ENCODE results near the gene ZNF646.

Gene ZNF646

DNA sequence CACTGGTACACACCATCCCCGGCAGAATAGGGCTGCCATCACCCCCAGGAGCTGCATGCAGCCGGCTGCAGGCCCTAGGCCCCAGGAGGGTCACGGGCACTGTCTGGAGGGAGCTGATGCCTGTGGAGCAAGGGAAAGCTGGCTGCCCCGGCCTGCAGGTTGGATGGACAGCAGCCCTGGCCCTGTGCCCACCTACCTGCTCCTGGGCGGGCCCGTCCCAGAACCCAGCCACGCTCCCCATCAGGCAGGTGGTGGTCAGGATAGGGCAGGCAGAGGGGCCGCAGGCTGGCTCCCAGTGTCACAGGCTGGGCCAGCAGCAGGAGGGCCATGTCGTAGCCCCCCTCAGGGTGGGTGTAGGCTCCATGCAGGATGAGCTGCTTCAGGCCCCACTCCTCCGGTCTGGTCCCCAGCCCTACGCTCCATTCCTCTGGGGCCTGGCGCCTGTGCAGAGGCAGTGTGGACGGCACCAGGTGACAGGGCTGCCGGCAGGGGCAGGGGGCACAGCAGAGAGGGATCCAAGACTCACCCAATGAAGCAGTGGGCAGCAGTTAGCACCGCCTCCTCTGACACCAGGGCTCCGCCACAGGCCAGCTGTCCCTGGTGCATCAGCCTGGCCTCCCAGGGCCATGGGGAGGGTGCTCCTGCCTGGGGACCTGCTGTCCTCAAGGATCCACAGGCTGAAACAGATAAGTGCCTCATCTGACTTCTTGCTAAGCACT lies 10.5 kb downstream of the ZNF646 start:
- H3K27me3 ChIP-seq (ENCODE audit: control insufficient read depth, low read length) = no peaks in the 10 kb centered on the region
- H3K9me3 ChIP-seq (ENCODE audit: control insufficient read depth, insufficient read depth, low read length) = no peaks in the 10 kb centered on the region
- H3K4me2 ChIP-seq (ENCODE audit: low read length) = no peak overlapping the region
- H3K4me1 ChIP-seq (ENCODE audit: control insufficient read depth, low read length) = peaks cover 3% of the 10 kb centered on the region; the same call in 1 of the 2 replicates
- 0 out of 2 replicates have a peak, but pooled peaks cover 4% of the 10 kb centered on the region for H4K20me1 ChIP-seq (ENCODE audit: control insufficient read depth, insufficient read depth, low read depth, low read length)
- TF ChIP-seq, protein P1, sequence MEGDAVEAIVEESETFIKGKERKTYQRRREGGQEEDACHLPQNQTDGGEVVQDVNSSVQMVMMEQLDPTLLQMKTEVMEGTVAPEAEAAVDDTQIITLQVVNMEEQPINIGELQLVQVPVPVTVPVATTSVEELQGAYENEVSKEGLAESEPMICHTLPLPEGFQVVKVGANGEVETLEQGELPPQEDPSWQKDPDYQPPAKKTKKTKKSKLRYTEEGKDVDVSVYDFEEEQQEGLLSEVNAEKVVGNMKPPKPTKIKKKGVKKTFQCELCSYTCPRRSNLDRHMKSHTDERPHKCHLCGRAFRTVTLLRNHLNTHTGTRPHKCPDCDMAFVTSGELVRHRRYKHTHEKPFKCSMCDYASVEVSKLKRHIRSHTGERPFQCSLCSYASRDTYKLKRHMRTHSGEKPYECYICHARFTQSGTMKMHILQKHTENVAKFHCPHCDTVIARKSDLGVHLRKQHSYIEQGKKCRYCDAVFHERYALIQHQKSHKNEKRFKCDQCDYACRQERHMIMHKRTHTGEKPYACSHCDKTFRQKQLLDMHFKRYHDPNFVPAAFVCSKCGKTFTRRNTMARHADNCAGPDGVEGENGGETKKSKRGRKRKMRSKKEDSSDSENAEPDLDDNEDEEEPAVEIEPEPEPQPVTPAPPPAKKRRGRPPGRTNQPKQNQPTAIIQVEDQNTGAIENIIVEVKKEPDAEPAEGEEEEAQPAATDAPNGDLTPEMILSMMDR (IDR thresholded peaks at IDR 0.05; ENCODE audit: low read depth, low read length, poor library complexity, severe bottlenecking) = no peak
- TF ChIP-seq EZH2phosphoT487 (IDR thresholded peaks at IDR 0.05; ENCODE audit: borderline replicate concordance, low read length) = no peak
- H3K36me3 ChIP-seq (ENCODE audit: control insufficient read depth, low read length) = peaks cover 60% of the 10 kb centered on the region
- no peak overlapping the region for H3K4me3 ChIP-seq (ENCODE audit: low read length)
- no peaks in the 10 kb centered on the region for H3K9me2 ChIP-seq (replicated peaks; ENCODE audit: control insufficient read depth, low read length)
- no peak overlapping the region for H3K27ac ChIP-seq (ENCODE audit: low read depth, low read length)
- H3F3A ChIP-seq (ENCODE audit: control insufficient read depth, insufficient read depth) = no peaks in the 10 kb centered on the region
- peaks cover 16% of the 10 kb centered on the region for H3K79me2 ChIP-seq (ENCODE audit: control insufficient read depth, low read length)

DNA sequence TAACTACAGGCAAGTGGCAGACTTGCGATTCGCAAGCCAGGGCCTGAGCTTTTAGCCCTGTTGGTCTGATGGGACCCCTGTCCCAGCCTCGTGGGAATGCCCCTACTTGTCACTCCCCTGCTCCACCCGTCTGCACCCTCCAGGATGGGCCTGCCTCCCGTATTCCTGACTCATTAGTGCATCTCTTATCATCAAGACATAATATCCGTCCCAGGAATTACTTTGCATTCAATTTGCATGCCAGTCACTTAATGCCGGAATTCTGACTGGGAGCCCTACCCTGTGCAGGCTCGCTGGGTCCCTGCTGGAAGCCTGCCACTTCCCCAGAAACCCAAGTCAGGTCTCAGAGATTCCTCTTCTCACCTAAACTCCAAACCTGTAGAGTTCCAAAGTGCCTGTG lies 11.2 kb downstream of the ZNF646 start:
- Histone ChIP-seq H3K36me3 (ENCODE audit: control insufficient read depth, low read length) (peaks cover 54% of the 10 kb centered on the region), H3K79me2 (ENCODE audit: control insufficient read depth, low read length) (peaks cover 10% of the 10 kb centered on the region), H3F3A (ENCODE audit: control insufficient read depth, insufficient read depth) (no peaks in the 10 kb centered on the region), H3K9me2 (replicated peaks; ENCODE audit: control insufficient read depth, low read length) (no peaks in the 10 kb centered on the region), H3K4me1 (ENCODE audit: control insufficient read depth, low read length) (peaks cover 3% of the 10 kb centered on the region; the same call in 1 of the 2 replicates), H3K4me3 (ENCODE audit: low read length) (no peak overlapping the region), H3K9me3 (ENCODE audit: control insufficient read depth, insufficient read depth, low read length) (no peaks in the 10 kb centered on the region), H3K27ac (ENCODE audit: low read depth, low read length) (no peak overlapping the region), H4K20me1 (ENCODE audit: control insufficient read depth, insufficient read depth, low read depth, low read length) (0 out of 2 replicates have a peak, but pooled peaks cover 4% of the 10 kb centered on the region), H3K27me3 (ENCODE audit: control insufficient read depth, low read length) (no peaks in the 10 kb centered on the region), H3K4me2 (ENCODE audit: low read length) (no peak overlapping the region)
- TF ChIP-seq, protein P1 (IDR thresholded peaks at IDR 0.05; ENCODE audit: low read depth, low read length, poor library complexity, severe bottlenecking) = no peak
- no peak for TF ChIP-seq EZH2phosphoT487 (IDR thresholded peaks at IDR 0.05; ENCODE audit: borderline replicate concordance, low read length)

DNA sequence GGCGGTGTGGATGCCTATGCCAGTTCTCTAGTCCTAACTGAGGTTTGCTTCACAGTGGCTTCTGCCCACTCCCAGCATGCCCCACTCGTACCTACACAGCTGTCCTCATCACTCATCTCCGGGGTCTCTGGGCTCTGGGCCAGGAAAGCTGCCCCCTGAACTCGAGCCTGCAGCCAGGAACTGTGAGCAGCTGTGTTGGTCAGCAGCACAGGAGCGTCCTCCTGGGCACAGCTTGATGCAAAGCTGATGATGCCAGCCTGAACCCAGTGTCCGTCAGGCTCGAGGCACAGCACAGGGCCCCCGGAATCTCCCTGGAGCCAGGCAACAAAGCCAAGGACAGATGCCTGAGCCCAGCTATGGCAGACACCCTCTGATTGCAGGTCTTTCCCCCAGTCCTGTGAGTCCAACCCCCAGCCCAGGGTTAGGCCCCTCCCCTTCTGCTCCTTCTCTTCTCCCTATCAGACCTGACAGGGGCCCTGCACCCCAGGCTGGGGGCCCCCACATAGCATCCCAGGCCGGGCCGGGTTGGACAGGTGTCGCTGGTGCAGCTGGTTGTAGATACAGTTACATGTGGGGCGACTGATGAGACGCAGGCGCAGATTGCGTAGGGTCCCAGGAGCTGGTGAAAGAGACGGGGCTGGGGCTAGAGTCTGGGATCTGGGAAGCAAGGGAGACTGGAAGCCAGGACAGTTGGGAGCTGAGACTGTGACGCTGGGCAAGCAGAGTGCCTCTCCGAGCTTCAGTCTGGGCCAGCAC lies 11.8 kb downstream of the ZNF646 start:
- no peak overlapping the region for H3K4me3 ChIP-seq (ENCODE audit: low read length)
- no peaks in the 10 kb centered on the region for H3K9me3 ChIP-seq (ENCODE audit: control insufficient read depth, insufficient read depth, low read length)
- peaks cover 3% of the 10 kb centered on the region; the same call in 1 of the 2 replicates for H3K4me1 ChIP-seq (ENCODE audit: control insufficient read depth, low read length)
- H3K79me2 ChIP-seq (ENCODE audit: control insufficient read depth, low read length) = peaks cover 8% of the 10 kb centered on the region
- no peak overlapping the region for H3K27ac ChIP-seq (ENCODE audit: low read depth, low read length)
- H3K4me2 ChIP-seq (ENCODE audit: low read length) = no peak overlapping the region
- H3K36me3 ChIP-seq (ENCODE audit: control insufficient read depth, low read length) = peaks cover 54% of the 10 kb centered on the region
- H3F3A ChIP-seq (ENCODE audit: control insufficient read depth, insufficient read depth) = no peaks in the 10 kb centered on the region
- H3K9me2 ChIP-seq (replicated peaks; ENCODE audit: control insufficient read depth, low read length) = no peaks in the 10 kb centered on the region
- TF ChIP-seq EZH2phosphoT487 (IDR thresholded peaks at IDR 0.05; ENCODE audit: borderline replicate concordance, low read length) = no peak
- TF ChIP-seq, protein P1 (IDR thresholded peaks at IDR 0.05; ENCODE audit: low read depth, low read length, poor library complexity, severe bottlenecking) = no peak
- H4K20me1 ChIP-seq (ENCODE audit: control insufficient read depth, insufficient read depth, low read depth, low read length) = 0 out of 2 replicates have a peak, but pooled peaks cover 4% of the 10 kb centered on the region
- no peaks in the 10 kb centered on the region for H3K27me3 ChIP-seq (ENCODE audit: control insufficient read depth, low read length)
